Measurements from ENCODE around the gene KCTD8. TPM values are rescaled to one million over a fixed set of nuclear protein-coding genes. Genes with fewer than 3 reads are reported as not detected.
A peak's percentile ranks its signal among the peaks of the same experiment; 100 is the strongest.

Gene KCTD8
- polyA plus RNA-seq, 4 donors = 0.07 TPM; not detected in 3

DNA sequence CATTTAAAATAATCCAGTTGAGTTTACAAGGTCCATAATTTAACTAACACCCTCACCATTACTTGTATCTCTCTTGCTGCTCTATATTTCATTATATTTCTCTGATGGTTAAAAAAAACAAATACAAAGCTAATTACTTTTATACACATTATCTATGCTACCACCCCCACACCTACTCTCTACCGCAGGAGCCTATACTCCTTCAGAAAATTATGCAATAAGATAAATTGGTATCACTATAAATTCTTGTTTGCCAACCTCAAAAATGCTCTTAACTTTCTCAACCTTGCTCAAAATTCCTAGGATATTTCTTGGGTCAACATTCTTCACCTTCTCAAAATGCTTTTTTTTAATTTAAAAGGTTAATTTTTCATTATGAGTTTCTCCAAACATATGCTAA lies 282.7 kb downstream of the KCTD8 start:
- 90 to 92% (median 91%) methylated on average over 1 of the region's 1 CpG for WGBS, 3 donors
- H3K9me3 ChIP-seq (ENCODE audit: control insufficient read depth in 2 of 2, insufficient read depth in 1 of 2, low read depth in 1 of 2, low read length in 1 of 2) = no peaks in the 10 kb centered on the region
- FAIRE-seq = no peak
- no peaks in the 10 kb centered on the region for H3K36me3 ChIP-seq (ENCODE audit: control insufficient read depth in 3 of 3, insufficient read depth in 2 of 3, low read depth in 1 of 3, low read length in 3 of 3)
- H3K4me3 ChIP-seq (ENCODE audit: low read depth in 1 of 3, low read length in 3 of 3) = no peak overlapping the region
- no peak overlapping the region for H3K27ac ChIP-seq (ENCODE audit: low read depth in 1 of 3, low read length in 2 of 3)
- no peak for DNase-seq
- H3K4me1 ChIP-seq (ENCODE audit: control insufficient read depth in 3 of 3, insufficient read depth in 2 of 3, low read depth in 1 of 3, low read length in 2 of 3) = peaks cover 0 to 11% (median 0%) of the 10 kb centered on the region in 3 donors
- H3K27me3 ChIP-seq (ENCODE audit: control insufficient read depth in 3 of 3, insufficient read depth in 3 of 3, low read length in 3 of 3) = no peaks in the 10 kb centered on the region

DNA sequence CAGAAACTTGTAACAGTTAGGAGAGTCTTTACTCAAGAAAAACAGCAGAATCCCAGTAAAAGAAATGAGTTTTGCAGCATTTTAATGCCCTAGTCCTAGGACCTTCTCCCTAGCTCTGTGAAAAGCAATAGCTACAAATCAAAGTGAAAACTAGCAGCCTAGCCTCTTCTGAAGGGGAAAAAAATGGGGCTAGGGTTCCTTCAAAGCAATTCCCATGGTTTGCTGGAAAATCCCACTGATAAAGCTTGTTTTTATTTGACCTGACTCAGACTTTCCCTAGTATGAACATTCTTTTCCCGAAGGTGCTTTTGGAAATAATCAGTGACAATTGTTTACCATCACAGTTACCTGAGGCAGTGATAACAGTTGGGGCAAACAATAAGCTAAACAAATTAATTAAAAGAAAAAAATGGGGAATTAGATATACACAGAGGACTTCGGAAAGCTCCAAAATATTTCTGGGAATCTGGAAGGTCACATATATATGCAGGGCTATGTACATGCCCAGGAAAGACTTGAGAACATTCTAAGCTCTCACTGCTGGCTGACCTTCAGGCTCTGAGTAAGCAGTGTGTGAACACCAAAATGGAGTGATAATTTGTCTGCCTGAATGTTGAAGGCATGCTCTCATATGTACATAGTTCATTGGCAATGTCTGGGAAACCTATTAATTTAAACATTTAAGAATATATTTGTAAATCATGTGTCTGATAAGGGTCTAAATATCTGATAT lies 285.9 kb downstream of the KCTD8 start:
- H3K4me1 ChIP-seq (ENCODE audit: control insufficient read depth in 3 of 3, insufficient read depth in 2 of 3, low read depth in 1 of 3, low read length in 2 of 3) = peaks cover 0 to 15% (median 0%) of the 10 kb centered on the region in 3 donors
- peak in 1 of 2 donors; percentile 26 for DNase-seq
- FAIRE-seq = no peak
- no peak overlapping the region for H3K4me3 ChIP-seq (ENCODE audit: low read depth in 1 of 3, low read length in 3 of 3)
- H3K36me3 ChIP-seq (ENCODE audit: control insufficient read depth in 3 of 3, insufficient read depth in 2 of 3, low read depth in 1 of 3, low read length in 3 of 3) = no peaks in the 10 kb centered on the region
- no peaks in the 10 kb centered on the region for H3K27me3 ChIP-seq (ENCODE audit: control insufficient read depth in 3 of 3, insufficient read depth in 3 of 3, low read length in 3 of 3)
- H3K27ac ChIP-seq (ENCODE audit: low read depth in 1 of 3, low read length in 2 of 3) = peak overlapping the region in 1 of 3 donors; percentile 44
- 25 to 57% (median 42%) methylated on average over 2 of the region's 2 CpGs for WGBS, 3 donors
- H3K9me3 ChIP-seq (ENCODE audit: control insufficient read depth in 2 of 2, insufficient read depth in 1 of 2, low read depth in 1 of 2, low read length in 1 of 2) = no peaks in the 10 kb centered on the region

DNA sequence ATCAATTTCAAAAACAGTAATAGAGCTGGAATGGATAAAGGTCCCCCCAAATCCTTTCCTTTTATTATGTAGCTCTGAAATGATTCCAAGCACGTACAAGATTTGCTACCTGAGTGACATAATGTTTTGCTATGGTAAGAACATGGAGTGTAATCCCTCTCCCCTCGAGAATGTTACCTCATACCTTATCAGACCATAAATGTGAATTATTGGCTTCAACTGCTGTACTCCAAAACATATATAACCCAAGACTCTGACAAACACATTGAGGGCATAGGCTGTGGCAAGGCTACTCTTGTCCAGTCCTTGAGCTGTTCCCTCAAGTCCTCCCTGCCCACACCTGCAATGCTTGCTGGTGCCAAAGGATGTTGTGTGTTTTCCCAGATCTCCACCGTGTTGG lies 286.9 kb downstream of the KCTD8 start:
- peaks cover 0 to 19% (median 0%) of the 10 kb centered on the region in 3 donors for H3K4me1 ChIP-seq (ENCODE audit: control insufficient read depth in 3 of 3, insufficient read depth in 2 of 3, low read depth in 1 of 3, low read length in 2 of 3)
- H3K36me3 ChIP-seq (ENCODE audit: control insufficient read depth in 3 of 3, insufficient read depth in 2 of 3, low read depth in 1 of 3, low read length in 3 of 3) = no peaks in the 10 kb centered on the region
- H3K27me3 ChIP-seq (ENCODE audit: control insufficient read depth in 3 of 3, insufficient read depth in 3 of 3, low read length in 3 of 3) = no peaks in the 10 kb centered on the region
- DNase-seq (peak in 1 of 2 donors; percentile 73), FAIRE-seq (no peak)
- no peak overlapping the region for H3K4me3 ChIP-seq (ENCODE audit: low read depth in 1 of 3, low read length in 3 of 3)
- peak overlapping the region in 1 of 3 donors; percentile 4 for H3K27ac ChIP-seq (ENCODE audit: low read depth in 1 of 3, low read length in 2 of 3)
- WGBS, 3 donors = 13 to 49% (median 27%) methylated on average over 3 of the region's 3 CpGs
- H3K9me3 ChIP-seq (ENCODE audit: control insufficient read depth in 2 of 2, insufficient read depth in 1 of 2, low read depth in 1 of 2, low read length in 1 of 2) = no peaks in the 10 kb centered on the region

DNA sequence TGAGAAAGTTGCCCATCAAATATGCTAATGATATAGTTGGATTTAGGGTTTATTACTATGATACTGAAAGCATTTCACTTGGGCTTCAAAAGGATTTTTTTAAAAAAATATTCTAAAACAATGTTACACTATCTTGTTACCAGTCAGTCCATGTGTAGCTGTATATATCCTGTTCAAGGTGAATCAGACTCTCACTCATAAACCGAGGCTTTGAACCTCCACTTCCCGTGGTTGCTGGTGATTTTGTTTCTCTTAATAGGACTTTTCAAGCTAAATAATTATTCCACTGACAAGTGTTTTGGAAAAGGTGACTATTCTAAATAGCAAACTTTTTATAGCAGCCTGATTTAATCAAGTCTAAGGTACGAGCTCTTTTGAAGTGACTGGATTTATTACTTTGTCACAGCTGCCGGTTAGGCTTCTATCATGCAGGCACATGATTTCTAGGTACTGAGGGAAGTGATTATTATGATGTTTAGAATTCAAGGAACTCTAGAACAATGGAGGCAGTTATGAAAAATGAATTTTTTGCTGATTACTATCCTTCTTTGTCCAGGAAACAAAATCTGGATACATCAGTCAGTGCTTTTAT lies 287.7 kb downstream of the KCTD8 start:
- H3K27me3 ChIP-seq (ENCODE audit: control insufficient read depth in 3 of 3, insufficient read depth in 3 of 3, low read length in 3 of 3) = no peaks in the 10 kb centered on the region
- H3K4me1 ChIP-seq (ENCODE audit: control insufficient read depth in 3 of 3, insufficient read depth in 2 of 3, low read depth in 1 of 3, low read length in 2 of 3) = peaks cover 0 to 19% (median 0%) of the 10 kb centered on the region in 3 donors
- WGBS, 3 donors = 12 to 44% (median 23%) methylated on average over 4 of the region's 4 CpGs
- no peak overlapping the region for H3K4me3 ChIP-seq (ENCODE audit: low read depth in 1 of 3, low read length in 3 of 3)
- DNase-seq (peak in 1 of 2 donors; percentile 66), FAIRE-seq (no peak)
- no peaks in the 10 kb centered on the region for H3K9me3 ChIP-seq (ENCODE audit: control insufficient read depth in 2 of 2, insufficient read depth in 1 of 2, low read depth in 1 of 2, low read length in 1 of 2)
- no peaks in the 10 kb centered on the region for H3K36me3 ChIP-seq (ENCODE audit: control insufficient read depth in 3 of 3, insufficient read depth in 2 of 3, low read depth in 1 of 3, low read length in 3 of 3)
- peak overlapping the region in 1 of 3 donors; percentile 36 for H3K27ac ChIP-seq (ENCODE audit: low read depth in 1 of 3, low read length in 2 of 3)

DNA sequence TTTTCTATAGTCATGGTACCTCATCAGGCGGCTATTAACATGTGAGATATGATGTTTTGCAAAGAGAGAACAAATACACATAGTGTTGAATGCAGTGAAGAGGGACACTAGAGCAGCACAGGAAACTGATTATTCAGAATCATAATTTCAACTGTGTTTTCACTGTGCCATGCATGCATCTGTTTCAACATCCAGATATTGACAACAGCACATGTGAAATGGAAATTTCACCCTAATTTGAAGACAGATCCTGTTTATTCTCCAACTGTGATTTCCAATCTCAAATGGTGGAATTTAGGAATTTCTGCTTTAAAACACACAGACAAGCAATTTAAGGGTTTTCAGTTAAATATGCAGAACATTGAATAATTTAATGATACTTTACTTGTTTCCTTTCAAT lies 288.6 kb downstream of the KCTD8 start:
- H3K4me1 ChIP-seq (ENCODE audit: control insufficient read depth in 3 of 3, insufficient read depth in 2 of 3, low read depth in 1 of 3, low read length in 2 of 3) = peaks cover 0 to 19% (median 0%) of the 10 kb centered on the region in 3 donors
- H3K27me3 ChIP-seq (ENCODE audit: control insufficient read depth in 3 of 3, insufficient read depth in 3 of 3, low read length in 3 of 3) = no peaks in the 10 kb centered on the region
- DNase-seq = no peak
- H3K4me3 ChIP-seq (ENCODE audit: low read depth in 1 of 3, low read length in 3 of 3) = no peak overlapping the region
- no peaks in the 10 kb centered on the region for H3K36me3 ChIP-seq (ENCODE audit: control insufficient read depth in 3 of 3, insufficient read depth in 2 of 3, low read depth in 1 of 3, low read length in 3 of 3)
- no peak for FAIRE-seq
- 88 to 97% (median 97%) methylated on average over 1 of the region's 1 CpG for WGBS, 3 donors
- no peak overlapping the region for H3K27ac ChIP-seq (ENCODE audit: low read depth in 1 of 3, low read length in 2 of 3)
- no peaks in the 10 kb centered on the region for H3K9me3 ChIP-seq (ENCODE audit: control insufficient read depth in 2 of 2, insufficient read depth in 1 of 2, low read depth in 1 of 2, low read length in 1 of 2)

DNA sequence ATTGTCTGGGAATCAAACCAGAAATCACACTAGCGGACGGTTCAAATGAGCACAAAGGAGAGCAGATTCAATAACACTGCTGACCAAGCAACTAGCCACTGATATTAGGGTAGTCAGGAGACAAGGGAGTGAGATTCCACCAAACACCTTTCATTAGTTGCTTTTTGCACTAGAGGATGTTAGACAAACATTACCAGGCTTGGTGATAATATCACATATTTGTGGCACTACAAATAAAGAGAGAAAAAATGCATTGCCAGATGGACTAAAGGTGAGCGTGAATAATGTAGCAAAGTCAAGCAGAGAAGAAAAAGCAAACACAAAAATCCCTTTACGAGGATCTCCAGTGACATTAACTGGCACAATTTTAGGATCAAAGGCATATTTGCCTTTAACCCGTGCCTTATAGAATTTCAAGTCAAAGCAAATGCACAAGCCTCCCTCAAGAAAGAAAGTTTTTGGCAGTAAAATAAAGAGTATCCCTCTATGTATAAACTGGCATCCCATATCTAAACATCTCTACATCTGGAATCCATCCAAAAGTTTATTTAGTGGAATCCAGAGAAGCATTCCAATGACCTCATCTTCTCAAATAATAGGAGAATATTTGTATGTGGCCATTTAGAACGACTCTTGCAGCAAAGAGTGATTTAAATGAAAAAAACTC lies 290.9 kb downstream of the KCTD8 start:
- DNase-seq (peak in 1 of 2 donors; percentile 8), FAIRE-seq (no peak)
- peaks cover 0 to 17% (median 0%) of the 10 kb centered on the region in 3 donors for H3K4me1 ChIP-seq (ENCODE audit: control insufficient read depth in 3 of 3, insufficient read depth in 2 of 3, low read depth in 1 of 3, low read length in 2 of 3)
- no peaks in the 10 kb centered on the region for H3K36me3 ChIP-seq (ENCODE audit: control insufficient read depth in 3 of 3, insufficient read depth in 2 of 3, low read depth in 1 of 3, low read length in 3 of 3)
- WGBS, 3 donors = 46 to 63% (median 61%) methylated on average over 6 of the region's 6 CpGs
- no peak overlapping the region for H3K27ac ChIP-seq (ENCODE audit: low read depth in 1 of 3, low read length in 2 of 3)
- H3K4me3 ChIP-seq (ENCODE audit: low read depth in 1 of 3, low read length in 3 of 3) = no peak overlapping the region
- H3K27me3 ChIP-seq (ENCODE audit: control insufficient read depth in 3 of 3, insufficient read depth in 3 of 3, low read length in 3 of 3) = no peaks in the 10 kb centered on the region
- no peaks in the 10 kb centered on the region for H3K9me3 ChIP-seq (ENCODE audit: control insufficient read depth in 2 of 2, insufficient read depth in 1 of 2, low read depth in 1 of 2, low read length in 1 of 2)

DNA sequence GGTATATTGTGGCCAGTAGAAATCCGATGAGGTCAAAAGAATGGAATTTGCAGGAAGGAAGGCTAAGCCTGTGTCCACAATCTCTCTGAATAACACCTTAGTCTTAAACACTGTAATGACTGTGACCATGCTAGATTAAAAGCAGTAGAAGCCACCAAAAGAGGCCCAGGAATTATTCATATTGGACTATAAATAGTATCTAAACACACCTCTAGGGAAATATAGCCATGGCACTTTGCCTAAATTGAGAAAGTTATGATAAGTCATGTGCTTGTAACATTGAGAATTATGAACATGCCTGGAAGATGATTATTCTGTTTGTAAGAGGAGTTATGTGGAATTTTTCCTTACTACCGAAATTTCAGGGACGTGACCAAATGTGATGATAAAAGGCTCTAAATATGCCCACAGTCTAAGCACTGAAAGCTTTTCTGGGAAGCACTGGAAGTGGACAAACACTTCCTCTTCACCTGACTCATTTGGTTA lies 298.5 kb downstream of the KCTD8 start:
- H3K27me3 ChIP-seq (ENCODE audit: control insufficient read depth in 3 of 3, insufficient read depth in 3 of 3, low read length in 3 of 3) = no peaks in the 10 kb centered on the region
- FAIRE-seq (no peak), DNase-seq (no peak)
- H3K4me3 ChIP-seq (ENCODE audit: low read depth in 1 of 3, low read length in 3 of 3) = no peak overlapping the region
- peaks cover 0 to 5% of the 10 kb centered on the region in 2 donors for H3K9me3 ChIP-seq (ENCODE audit: control insufficient read depth in 2 of 2, insufficient read depth in 1 of 2, low read depth in 1 of 2, low read length in 1 of 2)
- no peaks in the 10 kb centered on the region for H3K4me1 ChIP-seq (ENCODE audit: control insufficient read depth in 3 of 3, insufficient read depth in 2 of 3, low read depth in 1 of 3, low read length in 2 of 3)
- no peak overlapping the region for H3K27ac ChIP-seq (ENCODE audit: low read depth in 1 of 3, low read length in 2 of 3)
- H3K36me3 ChIP-seq (ENCODE audit: control insufficient read depth in 3 of 3, insufficient read depth in 2 of 3, low read depth in 1 of 3, low read length in 3 of 3) = no peaks in the 10 kb centered on the region
- WGBS, 3 donors = 54 to 70% (median 66%) methylated on average over 3 of the region's 3 CpGs

DNA sequence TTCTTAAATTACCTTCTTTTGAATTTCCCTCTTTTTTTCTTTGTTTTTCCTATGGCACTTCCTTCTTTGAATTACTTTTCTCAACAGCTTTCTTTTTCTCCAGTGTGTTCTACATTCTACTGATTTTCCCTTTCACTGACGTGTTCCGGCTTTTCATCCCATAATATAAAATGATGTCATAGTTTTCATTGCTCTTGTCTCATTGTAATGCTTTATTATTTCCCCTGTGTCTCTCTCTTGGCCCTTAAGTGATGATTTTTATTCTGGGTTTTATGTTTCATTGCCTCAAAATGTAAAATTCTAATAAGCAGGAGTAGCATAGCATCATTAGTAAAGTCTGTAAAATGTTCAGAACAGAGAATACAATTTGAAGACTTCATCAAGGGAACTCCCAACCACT lies 299.3 kb downstream of the KCTD8 start:
- H3K27me3 ChIP-seq (ENCODE audit: control insufficient read depth in 3 of 3, insufficient read depth in 3 of 3, low read length in 3 of 3) = no peaks in the 10 kb centered on the region
- peaks cover 0 to 5% of the 10 kb centered on the region in 2 donors for H3K9me3 ChIP-seq (ENCODE audit: control insufficient read depth in 2 of 2, insufficient read depth in 1 of 2, low read depth in 1 of 2, low read length in 1 of 2)
- no peak for DNase-seq
- no peak for FAIRE-seq
- H3K4me1 ChIP-seq (ENCODE audit: control insufficient read depth in 3 of 3, insufficient read depth in 2 of 3, low read depth in 1 of 3, low read length in 2 of 3) = no peaks in the 10 kb centered on the region
- no peak overlapping the region for H3K4me3 ChIP-seq (ENCODE audit: low read depth in 1 of 3, low read length in 3 of 3)
- H3K36me3 ChIP-seq (ENCODE audit: control insufficient read depth in 3 of 3, insufficient read depth in 2 of 3, low read depth in 1 of 3, low read length in 3 of 3) = no peaks in the 10 kb centered on the region
- 70 to 85% (median 84%) methylated on average over 2 of the region's 2 CpGs for WGBS, 3 donors
- no peak overlapping the region for H3K27ac ChIP-seq (ENCODE audit: low read depth in 1 of 3, low read length in 2 of 3)
